Liver (tissue), 9 donors: Measurements from ENCODE around the gene HPCA. TPM values are rescaled to one million over a fixed set of nuclear protein-coding genes. Genes with fewer than 3 reads are reported as not detected.

Experiments used
- DNase-seq: peaks from one replicate; pipeline ENCODE4 v3.0.0-alpha.2; 2017; ENCODE audit warnings: low spot score
- H3K27ac ChIP-seq, 2 donors: one replicate each; pipeline ENCODE4 v1.7.0; 2013; ENCODE audit warnings: inconsistent platforms in 2 of 2, low read length in 2 of 2, control low read depth in 1 of 2, low read depth in 1 of 2, mild to moderate bottlenecking in 1 of 2
- H3K27me3 ChIP-seq, 4 donors: one replicate each; pipeline versions ENCODE4 v1.6.1 to v1.7.0; 2013; ENCODE audit warnings: low read length in 3 of 4, inconsistent platforms in 1 of 4, mild to moderate bottlenecking in 1 of 4, moderate library complexity in 1 of 4; ENCODE audit not compliant: control insufficient read depth in 4 of 4, insufficient read depth in 4 of 4
- H3K36me3 ChIP-seq, 4 donors: one replicate each; pipeline versions ENCODE4 v1.6.1 to v1.7.0; 2013; ENCODE audit warnings: low read length in 3 of 4, mild to moderate bottlenecking in 3 of 4, low read depth in 1 of 4, moderate library complexity in 1 of 4; ENCODE audit not compliant: control insufficient read depth in 4 of 4, insufficient read depth in 3 of 4
- H3K4me1 ChIP-seq, 4 donors: one replicate each; pipeline versions ENCODE4 v1.6.1 to v1.7.0; 2013; ENCODE audit warnings: low read length in 3 of 4, mild to moderate bottlenecking in 3 of 4, moderate library complexity in 1 of 4; ENCODE audit not compliant: control insufficient read depth in 4 of 4, insufficient read depth in 4 of 4
- H3K4me3 ChIP-seq, 3 donors: one replicate each; pipeline versions ENCODE4 v1.6.1 to v1.7.0; 2013; ENCODE audit warnings: low read length in 3 of 3, control low read depth in 1 of 3, low read depth in 1 of 3, mild to moderate bottlenecking in 1 of 3
- H3K9ac ChIP-seq, 2 donors: one replicate each; pipeline ENCODE4 v1.7.0; 2013; ENCODE audit warnings: low read length in 2 of 2, mild to moderate bottlenecking in 2 of 2, moderate library complexity in 2 of 2, control low read depth in 1 of 2, low read depth in 1 of 2
- H3K9me3 ChIP-seq, 4 donors: one replicate each; pipeline versions ENCODE4 v1.6.1 to v1.7.0; 2013; ENCODE audit warnings: low read length in 3 of 4; ENCODE audit not compliant: control insufficient read depth in 4 of 4
- EGR1 ChIP-seq, 2 donors: IDR thresholded peaks; 2 replicates each; pipeline ENCODE4 v1.6.1; 2016 to 2018; ENCODE audit warnings: antibody characterized with exemption in 2 of 2, low read depth in 2 of 2
- FOXA1 ChIP-seq: IDR thresholded peaks from 2 replicates; pipeline ENCODE4 v1.6.1; 2016; ENCODE audit warnings: antibody characterized with exemption
- FOXA2 ChIP-seq: IDR thresholded peaks from 2 replicates; pipeline ENCODE4 v1.6.1; 2016; ENCODE audit warnings: antibody characterized with exemption
- GABPA ChIP-seq, 2 donors: IDR thresholded peaks in 1 of 2; conservative IDR thresholded peaks in 1 of 2; 2 replicates each; pipeline ENCODE4 v1.6.1; 2016; ENCODE audit warnings: antibody characterized with exemption in 2 of 2, mild to moderate bottlenecking in 1 of 2, moderate library complexity in 1 of 2
- HNF4A ChIP-seq, 2 donors: conservative IDR thresholded peaks; 2 replicates each; pipeline ENCODE4 v1.6.1; 2016; ENCODE audit warnings: antibody characterized with exemption in 2 of 2, mild to moderate bottlenecking in 2 of 2
- HNF4G ChIP-seq: IDR thresholded peaks from 2 replicates; pipeline ENCODE4 v1.6.1; 2016; ENCODE audit warnings: antibody characterized with exemption
- JUND ChIP-seq, 2 donors: IDR thresholded peaks; 2 replicates each; pipeline ENCODE4 v1.6.1; 2016; ENCODE audit warnings: antibody characterized with exemption in 2 of 2
- NR2F2 ChIP-seq: IDR thresholded peaks from 2 replicates; pipeline ENCODE4 v1.6.1; 2016; ENCODE audit warnings: antibody characterized with exemption
- RAD21 ChIP-seq, 2 donors: IDR thresholded peaks; 2 replicates each; pipeline ENCODE4 v1.6.1; 2016; ENCODE audit warnings: antibody characterized with exemption in 2 of 2, mild to moderate bottlenecking in 2 of 2
- RXRA ChIP-seq, 2 donors: IDR thresholded peaks; 2 replicates each; pipeline ENCODE4 v1.6.1; 2017 to 2018; ENCODE audit warnings: antibody characterized with exemption in 2 of 2, mild to moderate bottlenecking in 1 of 2
- SP1 ChIP-seq: IDR thresholded peaks from 2 replicates; pipeline ENCODE4 v1.6.1; 2018; ENCODE audit warnings: antibody characterized with exemption, mild to moderate bottlenecking
- TAF1 ChIP-seq: conservative IDR thresholded peaks from 2 replicates; pipeline ENCODE4 v1.6.1; 2016; ENCODE audit warnings: antibody characterized with exemption, mild to moderate bottlenecking
- YY1 ChIP-seq: IDR thresholded peaks from 2 replicates; pipeline ENCODE4 v1.6.1; 2016; ENCODE audit warnings: antibody characterized with exemption, mild to moderate bottlenecking
- WGBS: extraction: QIAGEN DNeasy Blood & Tissue Kit; methylation state at CpG from one replicate; pipeline ENCODE4 v1.1.7; 2013; 5-methylcytosine and 5-hydroxymethylcytosine counted together
- polyA plus RNA-seq, 2 donors: library from polyadenylated mRNA; stranded (reverse) in 1 of 2; unstranded in 1 of 2; fragments of 200-250 nt in 1 of 2; fragments of >200 nt in 1 of 2; fragmentation: Nextera tagmentation in 1 of 2; extraction: Ambion mirVana in 1 of 2; gene quantifications; one replicate each; pipeline versions ENCODE4 v1.2.1 to v1.2.3, GENCODE V29; 2013 to 2015
- total RNA-seq, 2 donors: library from RNA; depleted of rRNA; stranded (reverse); fragments of >200 nt; gene quantifications; one replicate each; pipeline ENCODE4 v1.2.3, GENCODE V29; 2014
- TF ChIP-seq, protein P1 (sequence below): IDR thresholded peaks from 2 replicates; pipeline ENCODE4 v1.6.1; 2016; ENCODE audit warnings: antibody characterized with exemption
- TF ChIP-seq, protein P2 (sequence below): IDR thresholded peaks from 2 replicates; pipeline ENCODE4 v1.6.1; 2016; ENCODE audit warnings: antibody characterized with exemption
- TF ChIP-seq, protein P3 (sequence below): IDR thresholded peaks from 2 replicates; pipeline ENCODE4 v1.6.1; 2016; ENCODE audit warnings: antibody characterized with exemption
- TF ChIP-seq, protein P4 (sequence below): IDR thresholded peaks from 2 replicates; pipeline ENCODE4 v1.6.1; 2016; ENCODE audit warnings: antibody characterized with exemption, mild to moderate bottlenecking
- TF ChIP-seq, protein P5 (sequence below): fragments of 150-350 bp; IDR thresholded peaks from 2 replicates; pipeline ENCODE4 v1.5.1; 2017; ENCODE audit warnings: improper control_type of control experiment, low read depth, low read length; ENCODE audit not compliant: missing input control
- donor health status: healthy.
- donor health status: healthy.
- donor health status: healthy.
- donor health status: healthy.
- donor health status: healthy.

HPCA gene
- total and polyA plus RNA-seq, 4 donors, result not detected

DNA sequence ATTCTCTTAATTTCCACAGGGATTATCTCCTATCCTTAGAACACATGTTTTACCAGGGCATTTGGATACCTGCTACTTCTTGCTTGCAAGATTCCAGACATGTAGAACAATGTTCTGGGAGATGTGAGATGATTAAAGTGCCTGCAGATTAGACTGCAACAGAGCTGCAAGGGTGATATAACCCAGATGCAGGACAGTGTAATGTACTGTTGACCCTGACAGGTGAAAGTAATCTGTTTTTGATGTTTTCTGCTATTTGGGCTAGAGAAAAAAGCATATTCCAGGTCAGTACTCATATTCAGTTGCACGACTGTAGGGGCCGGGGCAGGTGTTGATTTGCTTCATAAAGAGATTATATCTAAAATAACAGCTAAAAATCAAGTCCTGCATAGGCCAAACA, 42.0 kb downstream of the HPCA start:
- Histone ChIP-seq H3K4me1 (peaks cover 0 to 3% (median under 1%) of the 10 kb centered on the region in 4 donors), H3K9ac (no peak overlapping the region), H3K27ac (no peak overlapping the region), H3K27me3 (no peaks in the 10 kb centered on the region), H3K36me3 (no peaks in the 10 kb centered on the region), H3K4me3 (no peak overlapping the region), H3K9me3 (no peaks in the 10 kb centered on the region)
- TF ChIP-seq FOXA2, result no peak
- TF ChIP-seq JUND (IDR thresholded peaks at IDR 0.05), result no peak
- no peak for TF ChIP-seq YY1
- no peak for TF ChIP-seq NR2F2
- no peak for TF ChIP-seq EGR1 (IDR thresholded peaks at IDR 0.05; ENCODE audit: low read depth in 2 of 2)
- no peak for TF ChIP-seq FOXA1
- DNase-seq, result no peak
- 84% methylated on average over 2 of the region's 2 CpGs for WGBS

DNA sequence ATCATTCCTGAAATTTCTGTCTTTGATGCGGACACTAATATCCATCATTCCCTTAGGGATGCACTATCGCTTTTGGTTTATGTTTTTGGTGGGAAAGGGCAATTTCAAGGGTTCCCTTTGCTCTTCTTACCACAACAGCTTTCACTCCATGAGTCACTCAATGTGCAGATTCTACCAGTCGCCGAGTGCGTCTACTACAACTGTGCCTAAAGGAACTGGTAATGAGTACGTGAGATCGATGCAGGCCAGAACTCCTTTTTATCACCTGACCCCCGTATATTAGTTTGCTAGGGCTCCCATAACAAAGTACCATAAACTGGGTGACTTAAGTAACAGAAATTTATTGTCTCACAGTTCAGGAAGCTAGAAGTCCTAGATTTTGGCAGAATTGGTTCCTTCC, 42.4 kb downstream of the HPCA start:
- Histone ChIP-seq H3K9ac (no peak overlapping the region), H3K27me3 (no peaks in the 10 kb centered on the region), H3K9me3 (no peaks in the 10 kb centered on the region), H3K4me1 (peaks cover 0 to 5% (median 3%) of the 10 kb centered on the region in 4 donors), H3K36me3 (no peaks in the 10 kb centered on the region), H3K27ac (no peak overlapping the region), H3K4me3 (no peak overlapping the region)
- no peak for DNase-seq
- WGBS, result 93% methylated on average over 8 of the region's 8 CpGs
- TF ChIP-seq FOXA1, result no peak
- no peak for TF ChIP-seq NR2F2
- no peak for TF ChIP-seq YY1
- no peak for TF ChIP-seq JUND (IDR thresholded peaks at IDR 0.05)
- TF ChIP-seq, protein P1, sequence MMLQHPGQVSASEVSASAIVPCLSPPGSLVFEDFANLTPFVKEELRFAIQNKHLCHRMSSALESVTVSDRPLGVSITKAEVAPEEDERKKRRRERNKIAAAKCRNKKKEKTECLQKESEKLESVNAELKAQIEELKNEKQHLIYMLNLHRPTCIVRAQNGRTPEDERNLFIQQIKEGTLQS, result no peak
- TF ChIP-seq HNF4A (conservative IDR thresholded peaks at IDR 0.05), result no peak
- no peak for TF ChIP-seq SP1
- TF ChIP-seq, protein P2, sequence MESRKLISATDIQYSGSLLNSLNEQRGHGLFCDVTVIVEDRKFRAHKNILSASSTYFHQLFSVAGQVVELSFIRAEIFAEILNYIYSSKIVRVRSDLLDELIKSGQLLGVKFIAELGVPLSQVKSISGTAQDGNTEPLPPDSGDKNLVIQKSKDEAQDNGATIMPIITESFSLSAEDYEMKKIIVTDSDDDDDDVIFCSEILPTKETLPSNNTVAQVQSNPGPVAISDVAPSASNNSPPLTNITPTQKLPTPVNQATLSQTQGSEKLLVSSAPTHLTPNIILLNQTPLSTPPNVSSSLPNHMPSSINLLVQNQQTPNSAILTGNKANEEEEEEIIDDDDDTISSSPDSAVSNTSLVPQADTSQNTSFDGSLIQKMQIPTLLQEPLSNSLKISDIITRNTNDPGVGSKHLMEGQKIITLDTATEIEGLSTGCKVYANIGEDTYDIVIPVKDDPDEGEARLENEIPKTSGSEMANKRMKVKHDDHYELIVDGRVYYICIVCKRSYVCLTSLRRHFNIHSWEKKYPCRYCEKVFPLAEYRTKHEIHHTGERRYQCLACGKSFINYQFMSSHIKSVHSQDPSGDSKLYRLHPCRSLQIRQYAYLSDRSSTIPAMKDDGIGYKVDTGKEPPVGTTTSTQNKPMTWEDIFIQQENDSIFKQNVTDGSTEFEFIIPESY, result no peak
- TF ChIP-seq HNF4G, result no peak
- TF ChIP-seq, protein P3, sequence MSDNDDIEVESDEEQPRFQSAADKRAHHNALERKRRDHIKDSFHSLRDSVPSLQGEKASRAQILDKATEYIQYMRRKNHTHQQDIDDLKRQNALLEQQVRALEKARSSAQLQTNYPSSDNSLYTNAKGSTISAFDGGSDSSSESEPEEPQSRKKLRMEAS, result no peak
- TF ChIP-seq, protein P4, sequence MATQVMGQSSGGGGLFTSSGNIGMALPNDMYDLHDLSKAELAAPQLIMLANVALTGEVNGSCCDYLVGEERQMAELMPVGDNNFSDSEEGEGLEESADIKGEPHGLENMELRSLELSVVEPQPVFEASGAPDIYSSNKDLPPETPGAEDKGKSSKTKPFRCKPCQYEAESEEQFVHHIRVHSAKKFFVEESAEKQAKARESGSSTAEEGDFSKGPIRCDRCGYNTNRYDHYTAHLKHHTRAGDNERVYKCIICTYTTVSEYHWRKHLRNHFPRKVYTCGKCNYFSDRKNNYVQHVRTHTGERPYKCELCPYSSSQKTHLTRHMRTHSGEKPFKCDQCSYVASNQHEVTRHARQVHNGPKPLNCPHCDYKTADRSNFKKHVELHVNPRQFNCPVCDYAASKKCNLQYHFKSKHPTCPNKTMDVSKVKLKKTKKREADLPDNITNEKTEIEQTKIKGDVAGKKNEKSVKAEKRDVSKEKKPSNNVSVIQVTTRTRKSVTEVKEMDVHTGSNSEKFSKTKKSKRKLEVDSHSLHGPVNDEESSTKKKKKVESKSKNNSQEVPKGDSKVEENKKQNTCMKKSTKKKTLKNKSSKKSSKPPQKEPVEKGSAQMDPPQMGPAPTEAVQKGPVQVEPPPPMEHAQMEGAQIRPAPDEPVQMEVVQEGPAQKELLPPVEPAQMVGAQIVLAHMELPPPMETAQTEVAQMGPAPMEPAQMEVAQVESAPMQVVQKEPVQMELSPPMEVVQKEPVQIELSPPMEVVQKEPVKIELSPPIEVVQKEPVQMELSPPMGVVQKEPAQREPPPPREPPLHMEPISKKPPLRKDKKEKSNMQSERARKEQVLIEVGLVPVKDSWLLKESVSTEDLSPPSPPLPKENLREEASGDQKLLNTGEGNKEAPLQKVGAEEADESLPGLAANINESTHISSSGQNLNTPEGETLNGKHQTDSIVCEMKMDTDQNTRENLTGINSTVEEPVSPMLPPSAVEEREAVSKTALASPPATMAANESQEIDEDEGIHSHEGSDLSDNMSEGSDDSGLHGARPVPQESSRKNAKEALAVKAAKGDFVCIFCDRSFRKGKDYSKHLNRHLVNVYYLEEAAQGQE, result no peak
- TF ChIP-seq, protein P5, sequence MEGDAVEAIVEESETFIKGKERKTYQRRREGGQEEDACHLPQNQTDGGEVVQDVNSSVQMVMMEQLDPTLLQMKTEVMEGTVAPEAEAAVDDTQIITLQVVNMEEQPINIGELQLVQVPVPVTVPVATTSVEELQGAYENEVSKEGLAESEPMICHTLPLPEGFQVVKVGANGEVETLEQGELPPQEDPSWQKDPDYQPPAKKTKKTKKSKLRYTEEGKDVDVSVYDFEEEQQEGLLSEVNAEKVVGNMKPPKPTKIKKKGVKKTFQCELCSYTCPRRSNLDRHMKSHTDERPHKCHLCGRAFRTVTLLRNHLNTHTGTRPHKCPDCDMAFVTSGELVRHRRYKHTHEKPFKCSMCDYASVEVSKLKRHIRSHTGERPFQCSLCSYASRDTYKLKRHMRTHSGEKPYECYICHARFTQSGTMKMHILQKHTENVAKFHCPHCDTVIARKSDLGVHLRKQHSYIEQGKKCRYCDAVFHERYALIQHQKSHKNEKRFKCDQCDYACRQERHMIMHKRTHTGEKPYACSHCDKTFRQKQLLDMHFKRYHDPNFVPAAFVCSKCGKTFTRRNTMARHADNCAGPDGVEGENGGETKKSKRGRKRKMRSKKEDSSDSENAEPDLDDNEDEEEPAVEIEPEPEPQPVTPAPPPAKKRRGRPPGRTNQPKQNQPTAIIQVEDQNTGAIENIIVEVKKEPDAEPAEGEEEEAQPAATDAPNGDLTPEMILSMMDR, result no peak
- no peak for TF ChIP-seq FOXA2
- no peak for TF ChIP-seq EGR1 (IDR thresholded peaks at IDR 0.05; ENCODE audit: low read depth in 2 of 2)
- TF ChIP-seq RAD21 (IDR thresholded peaks at IDR 0.05), result no peak
- TF ChIP-seq TAF1, result no peak
- no peak for TF ChIP-seq GABPA (IDR thresholded peaks at IDR 0.05 in 1 of 2, conservative IDR thresholded peaks at IDR 0.05 in 1 of 2)
- TF ChIP-seq RXRA (IDR thresholded peaks at IDR 0.05), result no peak
